Activated CD8-positive, alpha-beta T cell treated with anti-CD3 and anti-CD28 coated beads, Interleukin-2, amount 10 ng/mL, durations not matched to agents 7 days and 5 days (primary cell): ENCODE measurements around the gene ARHGDIB. TPM values are rescaled to one million over a fixed set of nuclear protein-coding genes. Genes with fewer than 3 reads are reported as not detected.
A peak's percentile ranks its signal among the peaks of the same experiment; 100 is the strongest.

Experiments
- ATAC-seq: fragments of 150-1000 bp; cut with Tn5 transposase; one replicate; pipeline ENCODE4 v1.10.0; 2021; ENCODE audit warnings: moderate library complexity
- CTCF ChIA-PET: fragments of 350-600 bp; sonication (Branson Sonifier 250); formaldehyde crosslinking; loops from one replicate; lab custom pipeline; 2021; ENCODE audit warnings: antibody characterized with exemption; lab: Charles Lee
- POLR2A ChIA-PET: fragments of 350-600 bp; sonication (Branson Sonifier 250); formaldehyde crosslinking; loops from one replicate; lab custom pipeline; 2021; ENCODE audit warnings: antibody characterized with exemption; lab: Charles Lee
- DNase-seq: peaks from one replicate; pipeline ENCODE4 v3.0.0-alpha.2; 2020
- H3K27ac Mint-ChIP-seq: one replicate; pipeline ENCODE4 v1.8.0; 2021; ENCODE audit warnings: mild to moderate bottlenecking, mixed read lengths
- H3K27me3 Mint-ChIP-seq: one replicate; pipeline ENCODE4 v1.8.0; 2021; ENCODE audit warnings: low read depth, mixed read lengths
- H3K36me3 Mint-ChIP-seq: one replicate; pipeline ENCODE4 v1.8.0; 2021; ENCODE audit warnings: low read depth, mixed read lengths
- H3K4me1 Mint-ChIP-seq: one replicate; pipeline ENCODE4 v1.8.0; 2021; ENCODE audit warnings: low read depth, mixed read lengths
- H3K4me3 Mint-ChIP-seq: one replicate; pipeline ENCODE4 v1.8.0; 2021; ENCODE audit warnings: mild to moderate bottlenecking, mixed read lengths
- H3K9me3 Mint-ChIP-seq: one replicate; pipeline ENCODE4 v1.8.0; 2022; ENCODE audit warnings: mixed read lengths; ENCODE audit not compliant: insufficient read depth
- total RNA-seq, 2 experiments: library from RNA; stranded (reverse); gene quantifications; one replicate each; pipeline ENCODE4 v1.2.3, GENCODE V29; 2021

Gene ARHGDIB
- total RNA-seq, 2 experiments from 2014 or later = 1,528 to 1,576 TPM

DNA sequence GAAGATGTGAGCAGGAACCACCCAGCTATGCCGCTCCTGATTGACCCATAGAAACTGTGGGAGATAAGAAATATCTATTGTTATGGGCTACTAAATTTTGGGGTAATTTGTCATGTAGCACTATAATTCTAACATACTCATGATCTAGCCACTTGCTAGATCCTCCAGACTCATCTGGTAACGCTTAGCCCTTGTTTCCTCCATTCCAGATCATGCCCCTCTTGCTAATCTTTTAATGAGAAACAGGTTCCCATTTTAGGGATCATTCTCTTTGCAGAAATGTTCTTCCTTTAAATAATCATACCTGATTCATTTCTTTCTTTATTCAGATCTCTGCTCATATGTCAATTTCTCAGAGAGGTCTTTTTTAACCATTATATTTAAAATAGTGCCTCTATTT, 3.8 kb upstream of the ARHGDIB start:
- Mint-ChIP-seq H3K27ac (no peak overlapping the region), H3K9me3 (no peaks in the 10 kb centered on the region), H3K4me1 (peaks cover 31% of the 10 kb centered on the region), H3K27me3 (no peaks in the 10 kb centered on the region), H3K36me3 (peaks cover 17% of the 10 kb centered on the region), H3K4me3 (no peak overlapping the region)
- ChIA-PET POLR2A (interaction anchor here (0.7 to 10.5 kb wide), 3 partner anchors 16 to 193 kb away, joined by 3 to 175 read pairs (median 4); a partner anchor contains a TSS), CTCF (interaction anchor here (1.2 to 1.8 kb wide), 3 partner anchors 10 to 30 kb away, joined by 3 to 9 read pairs (median 3); no protein-coding TSS in a partner anchor)
- no peak for ATAC-seq
- no peak for DNase-seq

DNA sequence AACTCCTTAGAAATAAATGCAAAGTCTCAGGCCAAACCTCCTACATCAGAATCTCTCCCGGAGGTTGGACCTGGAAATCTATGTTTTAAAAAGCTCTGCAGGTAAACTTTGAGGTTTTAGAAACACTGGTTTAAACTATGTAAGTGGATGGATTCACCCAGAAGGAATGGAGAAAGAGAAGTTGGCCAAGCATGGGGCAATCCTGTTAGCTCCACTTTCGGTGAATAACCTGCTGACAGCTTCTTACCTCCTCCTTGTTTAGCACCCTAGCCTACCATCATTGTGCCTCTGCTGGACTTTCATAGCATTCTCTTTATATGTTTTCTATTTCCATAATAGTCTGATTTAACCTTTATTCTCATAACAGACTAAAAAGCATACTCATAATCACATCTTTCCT, 3.0 kb upstream of the ARHGDIB start:
- no peak for DNase-seq
- Mint-ChIP-seq H3K27ac (peak overlapping the region; percentile 62), H3K4me3 (no peak overlapping the region), H3K9me3 (no peaks in the 10 kb centered on the region), H3K36me3 (peaks cover 22% of the 10 kb centered on the region), H3K27me3 (no peaks in the 10 kb centered on the region), H3K4me1 (peaks cover 31% of the 10 kb centered on the region)
- CTCF ChIA-PET = interaction anchor here (1.8 to 2.2 kb wide), 2 partner anchors 10 to 30 kb away, joined by 6 to 9 read pairs; no protein-coding TSS in a partner anchor
- no peak for ATAC-seq
- POLR2A ChIA-PET = interaction anchor here (1.4 to 10.5 kb wide), 2 partner anchors 17 to 192 kb away, joined by 4 to 175 read pairs; a partner anchor contains a TSS

DNA sequence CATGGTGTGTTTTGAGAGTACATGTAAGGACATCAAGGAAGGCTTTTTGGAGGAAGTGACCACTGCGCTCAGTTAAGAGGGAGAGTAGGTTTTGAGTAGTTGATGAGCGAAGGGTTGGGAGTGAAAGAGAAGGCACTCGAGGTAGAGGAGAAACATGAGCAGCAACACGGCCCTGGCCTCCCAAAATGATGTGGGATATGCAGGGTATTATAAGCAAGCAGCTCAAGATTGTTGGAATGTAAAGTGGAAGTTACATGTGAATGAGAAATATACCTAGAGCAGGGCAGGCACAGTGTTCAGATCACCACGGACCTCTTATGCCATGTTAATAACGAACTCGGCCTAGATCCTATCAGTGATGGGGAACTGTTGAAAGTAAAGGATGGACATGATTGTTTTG, 2.1 kb upstream of the ARHGDIB start:
- Mint-ChIP-seq H3K9me3 (no peaks in the 10 kb centered on the region), H3K36me3 (peaks cover 31% of the 10 kb centered on the region), H3K27me3 (no peaks in the 10 kb centered on the region), H3K27ac (peak overlapping the region; percentile 79), H3K4me3 (peak overlapping the region; percentile 39), H3K4me1 (peaks cover 31% of the 10 kb centered on the region)
- CTCF ChIA-PET = interaction anchor here (0.6 to 2.3 kb wide), 6 partner anchors 9 to 581 kb away, joined by 3 to 8 read pairs (median 5); partner anchors contain the start of gene C12orf60
- DNase-seq = no peak
- POLR2A ChIA-PET = interaction anchor here (0.7 to 10.5 kb wide), 3 partner anchors 9 to 191 kb away, joined by 3 to 175 read pairs (median 6); partner anchors contain the start of gene PDE6H
- ATAC-seq = no peak

DNA sequence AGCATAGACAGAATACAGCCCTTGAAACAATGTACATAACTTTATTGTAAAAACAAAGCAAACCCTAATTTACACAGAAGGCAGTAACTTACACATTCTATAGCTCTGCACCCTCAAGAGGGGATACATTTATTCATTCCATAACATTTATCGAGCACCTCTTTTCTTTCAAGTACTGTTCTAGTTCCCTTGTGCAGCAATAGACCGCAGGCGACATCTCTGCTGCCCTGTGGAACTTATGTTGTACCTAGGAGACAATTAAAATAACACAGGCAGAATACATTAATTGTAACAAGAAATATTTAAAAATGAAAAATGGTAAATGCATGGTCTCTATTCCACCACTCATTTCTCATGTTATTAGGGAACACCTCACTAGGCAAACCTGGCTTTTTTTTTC, 1.4 kb upstream of the ARHGDIB start:
- Mint-ChIP-seq H3K4me3 (peak overlapping the region; percentile 98), H3K9me3 (no peaks in the 10 kb centered on the region), H3K4me1 (peaks cover 34% of the 10 kb centered on the region), H3K27me3 (no peaks in the 10 kb centered on the region), H3K27ac (peak overlapping the region; percentile 95), H3K36me3 (peaks cover 38% of the 10 kb centered on the region)
- no peak for DNase-seq
- POLR2A ChIA-PET = interaction anchor here (1.1 to 10.5 kb wide), 10 partner anchors 9 to 723 kb away, joined by 3 to 175 read pairs (median 6); partner anchors contain the start of gene PDE6H
- ATAC-seq = no peak
- CTCF ChIA-PET = interaction anchor here (1.1 to 2.3 kb wide), 7 partner anchors 9 to 193 kb away, joined by 3 to 8 read pairs (median 5); partner anchors contain the start of gene C12orf60

DNA sequence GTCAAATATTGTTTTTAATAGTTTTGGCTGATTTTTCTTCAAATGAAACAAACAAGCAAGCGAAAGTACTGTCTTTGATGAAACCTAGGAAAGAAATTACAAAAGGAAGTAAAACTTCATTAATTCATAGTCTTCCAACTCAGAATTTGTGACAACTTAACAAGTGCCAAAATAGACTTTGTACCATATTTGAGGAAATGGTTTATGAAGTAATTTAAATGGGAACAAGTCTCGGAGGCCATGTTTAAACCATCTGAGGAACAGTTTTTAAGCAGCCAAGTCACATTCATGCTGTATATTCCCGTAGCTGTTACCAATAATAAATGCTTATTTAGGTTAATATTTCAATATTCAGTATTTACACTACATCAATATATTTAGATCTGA, 745 bp upstream of the ARHGDIB start:
- DNase-seq (no peak), ATAC-seq (no peak)
- H3K4me1 Mint-ChIP-seq = peaks cover 34% of the 10 kb centered on the region
- CTCF ChIA-PET = interaction anchor here (0.6 to 2.3 kb wide), 11 partner anchors 8 to 192 kb away, joined by 3 to 8 read pairs (median 4); partner anchors contain the start of genes C12orf60 and WBP11
- peak overlapping the region; percentile 95 for H3K27ac Mint-ChIP-seq
- no peaks in the 10 kb centered on the region for H3K27me3 Mint-ChIP-seq
- no peaks in the 10 kb centered on the region for H3K9me3 Mint-ChIP-seq
- POLR2A ChIA-PET = interaction anchor here (0.6 to 10.5 kb wide), 19 partner anchors 8 to 723 kb away, joined by 3 to 175 read pairs (median 6); partner anchors contain the start of genes C12orf60, ERP27, PDE6H and WBP11
- H3K4me3 Mint-ChIP-seq = peak overlapping the region; percentile 98
- peaks cover 44% of the 10 kb centered on the region for H3K36me3 Mint-ChIP-seq

DNA sequence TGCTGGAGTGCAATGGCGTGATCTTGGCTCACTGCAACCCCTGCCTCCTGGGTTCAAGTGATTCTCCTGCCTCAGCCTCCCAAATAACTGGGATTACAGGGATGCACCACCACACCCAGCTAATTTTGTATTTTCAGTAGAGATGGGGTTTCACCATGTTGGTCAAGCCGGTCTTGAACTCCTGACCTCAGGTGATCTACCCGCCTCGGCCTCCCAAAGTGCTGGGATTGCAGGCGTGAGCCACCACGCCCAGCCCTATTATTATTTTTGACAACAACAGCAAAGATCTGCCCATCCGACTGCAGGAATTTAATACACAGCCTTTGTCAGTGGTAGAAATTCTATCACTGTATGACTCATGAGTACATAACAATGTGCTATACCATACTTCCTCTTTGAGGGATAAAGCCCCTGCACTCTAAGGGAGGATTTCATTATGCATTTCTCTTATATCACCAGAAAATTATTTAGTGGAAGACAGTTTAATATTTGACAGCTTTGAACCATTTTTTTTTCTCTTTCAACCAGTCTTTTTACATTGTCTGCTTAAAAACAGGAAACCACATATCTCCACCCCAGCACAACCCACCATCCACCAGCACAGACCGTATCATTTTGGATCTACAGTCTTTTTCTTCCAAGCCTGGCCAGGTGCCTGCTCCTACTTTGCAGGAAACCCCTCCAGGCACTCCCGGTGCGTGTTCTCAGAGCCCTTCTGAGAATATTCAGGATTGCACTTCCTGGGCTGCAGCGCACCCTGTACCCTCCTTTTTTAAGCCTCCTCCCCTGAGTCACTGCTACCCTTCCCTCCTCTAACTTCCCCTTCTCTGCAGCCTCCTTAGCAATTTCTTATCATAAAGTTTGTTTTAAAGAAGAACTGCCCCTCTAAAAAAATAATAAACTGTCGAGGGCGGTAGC, 594 bp downstream of the ARHGDIB start:
- Mint-ChIP-seq H3K27ac (peak overlapping the region; percentile 95), H3K9me3 (no peaks in the 10 kb centered on the region), H3K36me3 (peaks cover 57% of the 10 kb centered on the region), H3K4me1 (peaks cover 46% of the 10 kb centered on the region), H3K4me3 (peak overlapping the region; percentile 98), H3K27me3 (no peaks in the 10 kb centered on the region)
- DNase-seq (peak; percentile 62), ATAC-seq (peak; percentile 48)
- POLR2A ChIA-PET = interaction anchor here (1.0 to 10.5 kb wide), 16 partner anchors 10 to 573 kb away, joined by 3 to 175 read pairs (median 4); partner anchors contain the start of gene ERP27
- CTCF ChIA-PET = interaction anchor here (1.6 to 2.4 kb wide), 4 partner anchors 8 to 190 kb away, joined by 4 to 6 read pairs (median 5); a partner anchor contains a TSS

DNA sequence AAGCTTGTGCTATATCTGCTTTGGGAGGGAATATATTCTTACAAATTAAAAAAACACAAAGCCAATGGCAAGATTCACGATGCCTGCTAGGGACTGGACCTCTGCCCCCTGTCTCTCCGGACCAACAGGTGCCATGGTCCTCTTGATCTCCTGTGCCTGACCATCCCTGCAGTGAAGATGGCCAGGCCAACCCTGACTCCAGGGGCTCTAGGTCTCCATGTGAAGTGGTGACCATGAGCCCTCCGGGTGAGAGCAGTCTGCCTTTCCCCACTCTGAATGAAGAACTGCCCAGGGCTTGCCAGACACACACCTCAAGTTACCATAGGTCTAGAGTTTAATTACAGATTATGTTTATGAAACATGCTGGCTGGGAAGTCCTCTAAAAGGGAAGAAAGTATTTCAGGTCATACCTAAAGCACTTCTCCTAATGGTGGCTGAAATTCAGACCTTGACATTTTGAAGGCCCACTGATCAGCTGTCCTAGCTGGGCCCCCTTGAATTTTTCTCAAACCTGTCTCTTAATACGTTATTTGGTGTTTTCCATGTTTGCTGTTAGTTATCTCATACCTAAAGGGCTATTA, 1.4 kb downstream of the ARHGDIB start:
- ATAC-seq = no peak
- Mint-ChIP-seq H3K36me3 (peaks cover 61% of the 10 kb centered on the region), H3K9me3 (no peaks in the 10 kb centered on the region), H3K4me3 (peak overlapping the region; percentile 98), H3K4me1 (peaks cover 43% of the 10 kb centered on the region), H3K27me3 (no peaks in the 10 kb centered on the region), H3K27ac (peak overlapping the region; percentile 95)
- POLR2A ChIA-PET = interaction anchor here (1.1 to 10.5 kb wide), 8 partner anchors 9 to 572 kb away, joined by 3 to 175 read pairs (median 4); a partner anchor contains a TSS
- DNase-seq = no peak
- CTCF ChIA-PET = interaction anchor here (1.2 to 2.4 kb wide), 6 partner anchors 11 to 189 kb away, joined by 3 to 7 read pairs (median 5); a partner anchor contains a TSS

DNA sequence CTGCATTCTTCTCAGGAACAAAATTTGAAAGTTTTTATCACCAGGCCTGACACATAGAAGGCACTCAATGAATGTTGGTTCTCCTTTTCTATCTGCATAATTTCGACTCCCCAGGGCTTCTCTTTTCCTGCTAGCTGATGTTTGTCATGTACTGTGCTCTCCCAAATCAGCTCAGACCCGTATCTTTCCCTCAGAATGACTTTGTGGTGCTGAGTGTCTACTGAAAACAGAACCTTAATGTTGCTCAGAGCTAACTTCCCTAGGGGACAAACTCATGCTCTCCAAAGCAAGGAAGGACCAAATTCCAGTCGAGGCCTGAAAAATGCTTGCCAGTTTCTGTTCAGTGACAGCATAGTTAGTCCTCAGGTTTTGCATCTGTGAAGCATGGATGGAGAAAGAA, 1.9 kb downstream of the ARHGDIB start:
- DNase-seq (no peak), ATAC-seq (no peak)
- ChIA-PET CTCF (interaction anchor here (0.8 to 2.4 kb wide), 7 partner anchors 11 to 189 kb away, joined by 3 to 7 read pairs (median 4); partner anchors contain the start of gene ERP27), POLR2A (interaction anchor here (0.6 to 10.5 kb wide), 9 partner anchors 9 to 591 kb away, joined by 3 to 175 read pairs (median 3); a partner anchor contains a TSS)
- peak overlapping the region; percentile 98 for H3K4me3 Mint-ChIP-seq
- peak overlapping the region; percentile 95 for H3K27ac Mint-ChIP-seq
- no peaks in the 10 kb centered on the region for H3K27me3 Mint-ChIP-seq
- peaks cover 41% of the 10 kb centered on the region for H3K4me1 Mint-ChIP-seq
- H3K9me3 Mint-ChIP-seq = no peaks in the 10 kb centered on the region
- H3K36me3 Mint-ChIP-seq = peaks cover 65% of the 10 kb centered on the region

DNA sequence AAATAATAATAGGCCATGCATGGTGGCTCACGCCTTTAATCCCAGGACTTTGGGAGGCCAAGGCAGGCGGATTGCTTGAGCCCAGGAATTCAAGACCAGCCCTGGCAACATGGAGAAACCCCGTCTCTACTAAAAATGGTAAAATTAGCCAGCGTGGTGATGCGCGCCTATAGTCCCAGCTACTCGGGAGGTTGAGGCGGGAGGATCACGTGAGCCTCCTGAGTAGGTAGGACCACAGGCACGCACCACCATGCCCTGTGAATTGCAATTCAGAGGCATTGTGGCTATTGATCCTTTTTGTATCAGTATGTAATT, 2.3 kb downstream of the ARHGDIB start:
- Mint-ChIP-seq H3K9me3 (no peaks in the 10 kb centered on the region), H3K27ac (peak overlapping the region; percentile 95), H3K36me3 (peaks cover 69% of the 10 kb centered on the region), H3K27me3 (no peaks in the 10 kb centered on the region), H3K4me1 (peaks cover 41% of the 10 kb centered on the region), H3K4me3 (peak overlapping the region; percentile 98)
- DNase-seq (peak; percentile 60), ATAC-seq (peak; percentile 15)
- ChIA-PET CTCF (interaction anchor here (0.8 to 2.4 kb wide), 7 partner anchors 11 to 188 kb away, joined by 3 to 7 read pairs (median 4); partner anchors contain the start of gene ERP27), POLR2A (interaction anchor here (0.6 to 10.5 kb wide), 7 partner anchors 8 to 590 kb away, joined by 3 to 175 read pairs (median 3); a partner anchor contains a TSS)

DNA sequence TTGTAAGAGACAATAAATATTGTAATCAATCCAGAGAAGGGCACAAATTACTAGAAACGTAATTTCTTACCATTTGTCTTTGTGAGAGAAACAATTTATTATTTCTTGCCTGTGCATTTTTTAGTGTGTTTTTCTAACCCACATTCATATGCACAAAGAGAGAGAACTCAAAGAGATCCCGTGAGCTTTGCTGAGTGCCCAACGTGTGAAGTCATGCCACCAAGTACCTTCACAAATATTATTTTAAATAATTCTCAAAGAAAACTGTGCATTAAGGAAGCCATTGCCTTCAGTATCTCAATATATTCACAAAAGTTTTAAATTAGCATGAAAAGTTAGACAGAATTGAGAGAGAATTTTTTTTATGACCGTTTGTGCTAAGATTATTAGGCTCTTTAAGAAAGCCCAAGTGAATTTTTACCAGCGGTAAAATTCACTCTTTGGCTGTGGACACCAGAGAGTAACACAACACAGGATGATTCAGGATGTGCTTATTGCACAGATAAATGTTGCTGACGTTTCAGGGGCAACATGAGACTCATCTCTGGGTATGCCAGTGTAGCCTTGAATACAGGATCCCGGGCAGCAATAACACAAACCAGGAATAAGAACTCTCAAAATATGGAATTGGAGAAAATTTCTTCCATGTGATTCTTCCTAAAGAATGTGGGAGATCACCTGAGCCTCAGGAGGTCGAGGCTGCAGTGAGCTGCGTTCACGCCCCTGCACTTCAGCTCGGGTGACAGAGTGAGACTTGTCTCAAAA, 2.9 kb downstream of the ARHGDIB start:
- Mint-ChIP-seq H3K9me3 (no peaks in the 10 kb centered on the region), H3K36me3 (peaks cover 72% of the 10 kb centered on the region), H3K27me3 (no peaks in the 10 kb centered on the region), H3K27ac (peak overlapping the region; percentile 95), H3K4me3 (peak overlapping the region; percentile 98), H3K4me1 (peaks cover 41% of the 10 kb centered on the region)
- ChIA-PET CTCF (interaction anchor here (0.8 to 2.4 kb wide), 7 partner anchors 10 to 188 kb away, joined by 3 to 7 read pairs (median 5); partner anchors contain the start of gene ERP27), POLR2A (interaction anchor here (0.9 to 10.5 kb wide), 4 partner anchors 8 to 186 kb away, joined by 3 to 175 read pairs (median 20); a partner anchor contains a TSS)
- no peak for ATAC-seq
- no peak for DNase-seq
